ENCODE results near the gene TPH2.

The TPH2 gene

GRCh38 chr12:71938728-71939385 lies at the start of gene TPH2:
TSS of gene TPH2 (plus strand) at chr12:71938845. CDS start at chr12:71938987, 142 bp downstream.
- peak; percentile 59 for DNase-seq

DNA sequence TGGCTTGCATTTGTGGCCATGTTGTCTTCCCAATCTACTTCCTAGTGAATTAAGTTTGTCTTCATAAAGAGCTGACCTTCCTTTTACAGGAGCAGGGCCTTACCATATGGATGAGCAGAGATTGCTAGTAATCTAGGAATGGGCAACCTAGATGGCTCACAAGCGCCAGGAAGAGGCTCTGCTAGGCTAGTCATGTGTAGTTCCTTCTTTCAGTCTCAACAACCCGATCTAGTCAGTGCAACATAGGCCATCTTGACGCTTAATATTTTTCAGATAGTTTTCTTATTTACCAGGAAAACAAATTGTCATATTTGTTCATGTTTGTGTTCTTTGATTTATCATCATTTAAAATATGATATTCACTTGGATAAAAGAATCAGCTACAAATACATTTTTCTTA lies 48.2 kb upstream of the TPH2 start:
- DNase-seq, result no peak

- DNase-seq, result no peak
Observed at GRCh38 chr12:71892059-71892458, 46.6 kb upstream of the TPH2 start.

DNA sequence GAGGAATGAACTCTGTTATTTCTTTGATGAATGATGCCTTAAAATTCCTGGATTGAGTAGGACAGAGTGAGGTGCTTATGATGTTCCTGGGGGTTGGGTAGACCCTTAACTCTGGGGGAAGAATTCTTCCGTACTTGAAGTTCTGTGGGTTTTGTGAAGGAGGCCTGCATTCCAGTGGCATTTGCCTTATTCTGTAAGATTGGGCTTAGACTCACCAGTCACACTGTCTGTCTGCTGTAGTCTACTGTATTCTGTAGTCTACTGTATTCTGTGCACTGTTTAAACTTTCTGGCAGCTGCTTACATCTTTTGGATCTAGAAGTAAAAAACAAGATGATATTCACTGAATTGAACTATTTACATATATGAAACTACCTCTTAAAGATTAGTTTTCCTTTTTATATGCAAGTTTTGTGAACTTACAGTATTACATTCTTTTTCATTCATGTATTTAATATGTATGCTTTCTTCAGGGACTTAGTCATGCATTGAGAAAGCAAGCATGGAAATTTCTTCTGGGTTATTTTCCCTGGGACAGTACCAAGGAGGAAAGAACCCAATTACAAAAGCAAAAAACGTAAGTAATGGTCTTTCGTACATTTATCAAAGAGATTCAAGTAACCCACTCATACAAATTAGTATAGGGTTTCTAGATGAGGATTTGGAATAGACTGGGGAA lies 42.3 kb upstream of the TPH2 start:
- DNase-seq, result no peak

DNA sequence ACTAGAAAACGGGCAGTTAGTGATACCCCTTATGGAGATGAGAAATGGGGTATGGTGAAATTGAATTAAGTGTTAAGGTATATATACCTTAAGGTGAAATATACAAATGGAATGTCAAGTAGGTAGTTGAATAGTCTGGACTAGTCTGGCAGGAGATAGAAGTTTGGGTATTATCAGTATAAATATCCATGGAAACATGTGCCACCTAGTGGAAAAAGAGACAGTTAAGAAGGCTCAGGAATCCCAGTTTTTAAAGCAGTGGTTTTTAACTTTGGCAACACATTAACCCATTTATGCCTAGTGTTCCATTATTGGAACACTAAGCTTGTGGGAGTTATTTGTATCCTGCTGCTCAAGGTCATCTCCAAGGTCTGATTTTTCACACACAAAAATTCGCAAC lies 38.6 kb upstream of the TPH2 start:
- no peak for DNase-seq

- DNase-seq, result no peak
Observed at GRCh38 chr12:71904629-71905028, 34.0 kb upstream of the TPH2 start.

DNA sequence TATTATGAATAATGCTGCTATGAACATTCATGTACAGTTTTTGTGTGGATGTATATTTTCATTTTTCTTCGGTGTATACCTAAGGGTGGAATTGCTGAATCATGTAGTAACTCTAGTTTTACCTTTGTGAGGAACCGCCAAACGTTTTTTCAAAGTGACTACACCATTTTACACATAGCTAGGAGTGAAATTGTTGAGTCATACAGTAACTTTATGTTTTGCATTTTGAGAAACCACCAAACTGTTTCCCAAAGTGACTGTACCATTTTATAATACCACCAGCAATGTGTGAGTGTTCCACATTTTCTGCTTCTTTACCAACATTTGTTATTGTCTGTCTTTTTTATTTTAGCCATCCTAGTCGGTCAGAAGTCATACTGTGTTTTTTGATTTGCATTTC lies 3.1 kb upstream of the TPH2 start:
- peak; percentile 80 for DNase-seq

DNA sequence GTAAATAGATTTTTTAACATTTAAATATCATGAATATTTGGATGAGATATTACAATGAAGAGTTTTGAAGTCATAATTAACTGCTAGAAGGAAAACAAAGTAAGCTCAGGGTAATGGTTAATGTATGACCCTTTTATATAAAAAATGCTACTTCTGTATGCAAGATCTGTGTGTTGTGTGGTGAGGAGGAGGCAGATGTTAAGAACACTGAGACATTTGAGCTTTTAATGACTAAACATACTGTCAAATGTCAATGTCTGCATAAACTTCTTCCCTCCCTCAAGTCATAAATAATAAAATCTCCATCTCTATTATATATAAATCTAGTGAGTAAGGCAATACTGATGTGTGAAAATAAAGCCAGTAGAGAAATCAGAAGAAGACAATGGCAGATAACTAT lies 1.4 kb downstream of the TPH2 start:
- DNase-seq, result no peak

- no peak for DNase-seq
Observed at GRCh38 chr12:71941174-71941573, 2.5 kb downstream of the TPH2 start.

DNA sequence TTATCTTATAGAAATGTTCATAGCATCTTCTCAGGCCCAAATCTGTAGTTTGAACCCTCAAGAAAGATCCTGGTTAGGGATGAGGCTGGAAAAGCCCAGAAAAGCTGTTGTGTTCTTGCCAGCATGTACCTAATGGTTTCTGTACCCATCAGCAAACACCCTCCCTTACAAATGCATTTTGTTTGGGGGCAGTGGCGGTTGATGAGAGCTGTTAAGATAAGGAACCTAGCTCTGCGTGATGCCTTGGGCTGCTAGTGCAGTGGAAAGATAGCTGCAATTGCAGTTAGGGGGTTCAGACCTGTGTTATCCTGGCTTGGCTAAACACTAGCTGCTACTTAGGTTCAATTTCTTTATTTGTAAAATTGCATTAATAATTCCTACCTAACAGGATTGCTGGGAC lies 3.6 kb downstream of the TPH2 start:
- DNase-seq, result no peak

DNA sequence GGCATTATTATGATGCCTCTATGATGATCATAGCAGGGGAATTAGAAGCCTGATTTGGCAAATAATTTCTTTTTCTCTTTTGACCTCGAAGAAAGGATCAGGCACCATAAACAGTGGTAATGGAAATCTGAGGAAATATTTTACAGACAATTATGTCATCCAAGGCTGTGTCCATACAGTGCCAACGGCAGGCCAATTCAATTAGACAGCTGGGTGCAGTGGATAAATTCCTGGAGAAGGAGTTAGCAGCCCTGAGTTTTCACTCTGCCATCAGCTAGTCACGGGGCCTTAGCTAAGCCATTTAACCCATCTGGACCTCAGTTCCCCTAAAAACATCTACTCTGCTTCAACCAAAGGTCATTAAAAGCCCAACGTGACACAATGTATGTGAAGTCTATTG lies 4.1 kb downstream of the TPH2 start:
- DNase-seq, result no peak

- no peak for DNase-seq
Observed at GRCh38 chr12:71945121-71945520, 6.5 kb downstream of the TPH2 start.

- no peak for DNase-seq
Observed at GRCh38 chr12:71945883-71946282, 7.2 kb downstream of the TPH2 start.

- DNase-seq, result no peak
Observed at GRCh38 chr12:71947645-71948105, 9.0 kb downstream of the TPH2 start.

DNA sequence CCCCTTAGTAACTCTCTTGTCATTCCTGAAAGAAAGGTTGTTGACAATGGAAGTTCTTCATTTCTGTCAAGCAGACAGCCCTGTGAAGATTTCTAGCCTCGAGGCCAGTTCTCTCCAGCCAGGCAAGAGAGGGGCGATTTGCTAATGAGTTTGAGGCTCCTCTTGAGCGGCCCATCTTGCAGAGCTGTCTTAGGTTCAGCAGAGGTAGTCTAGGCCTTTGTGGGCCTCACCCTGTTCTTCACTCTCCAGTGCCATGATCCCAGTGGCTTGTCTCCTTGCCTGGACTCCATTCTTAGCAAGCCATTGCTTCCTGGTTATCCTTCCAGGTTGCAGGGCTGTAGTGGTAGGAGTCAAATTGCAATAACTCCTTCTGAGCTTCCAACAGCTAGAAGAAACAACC lies 9.7 kb downstream of the TPH2 start:
- DNase-seq, result no peak

DNA sequence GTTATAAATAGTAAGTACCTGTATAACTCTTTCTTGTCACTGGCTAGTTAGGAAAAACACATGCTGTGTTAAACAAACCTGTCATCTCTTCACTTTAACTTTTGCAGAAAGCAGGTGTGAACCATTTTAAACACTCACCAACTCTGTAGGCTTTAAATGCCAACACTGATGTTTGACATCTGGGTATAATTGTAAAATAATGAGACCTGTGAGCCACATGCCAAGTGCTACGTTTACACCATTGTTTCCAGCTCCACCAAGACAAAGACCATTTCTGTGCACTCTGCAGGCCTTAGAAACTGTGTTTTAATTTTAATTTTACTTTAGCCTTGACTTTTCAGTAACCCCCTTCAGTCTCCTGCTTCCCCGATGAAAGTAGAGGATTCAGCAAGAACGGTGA lies 11.0 kb downstream of the TPH2 start:
- no peak for DNase-seq

DNA sequence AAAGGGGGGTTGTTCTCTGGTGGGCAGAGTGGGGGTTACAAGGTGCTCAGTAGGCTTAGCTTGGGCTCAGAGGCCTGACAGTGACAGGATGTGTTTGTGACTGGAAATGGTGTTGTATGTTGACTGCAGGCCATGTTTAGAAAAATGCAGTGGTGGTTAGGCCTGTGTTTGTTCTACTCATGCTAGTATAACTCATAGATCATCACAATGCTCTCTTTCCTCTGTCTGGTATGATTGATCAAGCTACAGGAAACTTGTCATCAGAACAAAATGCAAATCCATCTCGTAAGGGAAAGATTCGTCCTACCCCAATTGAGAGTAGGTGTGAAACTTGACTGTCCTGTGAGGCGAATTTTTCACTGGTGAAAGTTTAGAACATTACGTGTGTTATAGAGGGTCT lies 11.8 kb downstream of the TPH2 start:
- DNase-seq, result no peak

DNA sequence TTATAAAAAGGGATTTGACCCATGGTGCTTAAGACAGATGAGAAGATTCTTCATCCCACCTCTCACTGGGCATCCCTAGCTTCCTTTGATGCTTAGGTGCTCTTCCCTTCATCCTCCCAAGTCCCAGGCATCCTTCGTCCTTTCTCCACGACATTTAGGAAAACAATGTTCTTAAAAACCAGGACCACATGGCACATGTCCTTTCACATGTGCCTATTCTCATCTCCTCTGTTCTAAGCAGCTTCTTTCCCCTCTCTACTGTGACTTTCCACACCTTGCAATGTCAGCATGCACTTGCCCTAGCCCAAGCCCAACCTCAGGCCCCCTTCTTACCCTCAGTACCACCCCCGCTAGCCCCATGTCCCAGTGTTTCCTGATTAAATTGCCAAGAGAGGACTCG lies 12.2 kb downstream of the TPH2 start:
- no peak for DNase-seq

- no peak for DNase-seq
Observed at GRCh38 chr12:71954083-71954778, 15.6 kb downstream of the TPH2 start.

DNA sequence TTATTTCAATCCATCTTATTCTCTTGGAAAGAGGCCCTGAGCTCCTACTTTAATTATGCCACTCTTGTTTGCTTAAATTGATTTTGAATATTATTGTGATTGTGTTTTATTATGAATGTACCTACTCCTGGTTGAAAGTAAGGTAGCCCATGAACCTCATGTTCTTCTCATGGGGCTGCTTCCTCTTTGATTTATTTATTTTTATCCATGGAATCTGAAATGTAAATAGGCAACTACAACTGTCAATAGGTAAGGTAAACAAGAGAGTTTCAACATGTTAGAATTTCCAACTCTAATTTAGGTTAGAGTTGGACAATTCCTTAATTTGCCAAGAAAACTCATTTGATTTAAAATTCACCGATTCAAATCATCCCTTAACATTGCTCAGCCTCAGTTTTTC lies 16.2 kb downstream of the TPH2 start:
- DNase-seq, result no peak

GRCh38 chr12:71955970-71956369 lies 17.3 kb downstream of the TPH2 start:
- no peak for DNase-seq

DNA sequence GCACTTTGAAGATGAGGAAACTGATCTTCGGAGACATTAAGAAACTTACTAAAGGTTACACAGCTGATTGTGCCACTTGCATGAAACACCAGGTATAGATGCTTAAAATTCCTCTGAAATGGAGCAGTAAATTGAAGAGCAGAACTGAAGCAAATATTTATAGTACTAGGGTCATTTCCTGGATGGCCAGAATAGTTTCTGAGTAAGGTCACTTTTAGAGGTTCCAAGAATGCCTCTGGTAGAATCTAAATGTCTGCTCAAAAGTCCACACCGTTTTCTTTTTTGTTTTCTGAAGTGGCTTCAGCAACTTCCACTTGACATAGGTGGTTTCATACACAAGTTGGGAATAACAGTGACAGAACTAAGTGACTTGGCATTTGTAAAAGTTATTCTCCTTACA lies 19.4 kb downstream of the TPH2 start:
- DNase-seq, result no peak

- no peak for DNase-seq
Observed at GRCh38 chr12:71958457-71958856, 19.8 kb downstream of the TPH2 start.

GRCh38 chr12:71958993-71959578 lies 20.4 kb downstream of the TPH2 start:
- no peak for DNase-seq

Measured in activated CD4-positive, alpha-beta T cell treated with anti-CD3 and anti-CD28 coated beads, Interleukin-2, amount 50 U/mL, for 16 hours (primary cell).